Pancreas (tissue), 10 donors: ENCODE data around the gene DDX1. TPM values are rescaled to one million over a fixed set of nuclear protein-coding genes. Genes with fewer than 3 reads are reported as not detected.

Experiments
- ATAC-seq, 4 donors: fragments of 200-7000 bp; cut with Tn5 transposase; one replicate each; pipeline versions ENCODE4 v1.8.0 to v1.9.1; 2020; ENCODE audit warnings: mild to moderate bottlenecking in 4 of 4, moderate library complexity in 4 of 4
- DNase-seq, 6 donors: peaks; one replicate each; pipeline ENCODE4 v3.0.0-alpha.2; 2020
- FAIRE-seq: peaks from 2 replicates; lab custom pipeline; 2012; peaks lifted over from hg19 to GRCh38; lab: Jason Lieb, UNC
- H3K27ac ChIP-seq, 4 donors: fragments of 200-600 bp; sonication (generic); 1 replicate in 3 of 4; 2 replicates in 1 of 4; pipeline versions ENCODE4 v1.5.0 to v1.8.0; 2020
- H3K27me3 ChIP-seq, 4 donors: fragments of 200-600 bp; one replicate each; pipeline ENCODE4 v1.8.0; 2021
- H3K36me3 ChIP-seq, 3 donors: fragments of 200-600 bp; sonication (generic) in 1 of 3; one replicate each; pipeline versions ENCODE4 v1.5.0 to v1.8.0; 2020 to 2021
- H3K4me1 ChIP-seq, 3 donors: fragments of 200-600 bp; one replicate each; pipeline ENCODE4 v1.8.0; 2021
- H3K4me3 ChIP-seq, 4 donors: fragments of 200-600 bp; sonication (generic) in 2 of 4; one replicate each; pipeline versions ENCODE4 v1.5.0 to v1.8.0; 2020 to 2021
- H3K9me3 ChIP-seq, 4 donors: fragments of 200-600 bp; one replicate each; pipeline ENCODE4 v1.8.0; 2021
- WGBS, 2 donors: extraction: QIAGEN DNeasy Blood & Tissue Kit; methylation state at CpG; one replicate each; pipeline ENCODE4 v1.1.7; 2013; 5-methylcytosine and 5-hydroxymethylcytosine counted together
- intact Hi-C, 3 donors: fragments of 100-400 bp; cut with DNase I; formaldehyde crosslinking; loops; one replicate each; pipeline versions ENCODE4 v1.11.1 to v1.14.2; 2022
- polyA plus RNA-seq, 2 donors: library from polyadenylated mRNA; stranded (reverse); fragments of 200-250 nt; gene quantifications; one replicate each; pipeline ENCODE4 v1.2.3, GENCODE V29; 2013
- total RNA-seq, 6 donors: library from RNA; stranded (reverse); fragmentation: NEBNext Ultra II Directional in 4 of 6; extraction: Animal tissue kit (Norgen Biotek cat#: 25700) in 4 of 6; gene quantifications; one replicate each; pipeline versions ENCODE4 v1.2.1 to v1.2.4, GENCODE V29; 2021 to 2023
- TF ChIP-seq, protein P1 (sequence below), 4 donors: fragments of 200-600 bp; sonication (generic) in 3 of 4; IDR thresholded peaks; one replicate each; pipeline versions ENCODE4 v1.5.0 to v1.8.0; 2021; ENCODE audit warnings: antibody characterized with exemption in 4 of 4
- donor health status: healthy with polysubstance abuse.
- donor health status: DM: no; HTN: no; CAD: no; lungs with moderate emphysema.
- donor health status: DM: no; HTN: no; CAD: no.
- donor health status: control.
- donor health status: control.
- donor health status: Bipolar disorder and iron deficiency.
- donor health status: DM: yes; HTN: yes; CAD: no.
- donor health status: DM: no; HTN: no; CAD: no.
- donor health status: DM: no; HTN: no; CAD: no.
- donor health status: DM: yes; HTN: yes; CAD: no.

The DDX1 gene
- total and polyA plus RNA-seq, 8 donors: 25.5 to 55.1 (median 43.1) TPM

DNA sequence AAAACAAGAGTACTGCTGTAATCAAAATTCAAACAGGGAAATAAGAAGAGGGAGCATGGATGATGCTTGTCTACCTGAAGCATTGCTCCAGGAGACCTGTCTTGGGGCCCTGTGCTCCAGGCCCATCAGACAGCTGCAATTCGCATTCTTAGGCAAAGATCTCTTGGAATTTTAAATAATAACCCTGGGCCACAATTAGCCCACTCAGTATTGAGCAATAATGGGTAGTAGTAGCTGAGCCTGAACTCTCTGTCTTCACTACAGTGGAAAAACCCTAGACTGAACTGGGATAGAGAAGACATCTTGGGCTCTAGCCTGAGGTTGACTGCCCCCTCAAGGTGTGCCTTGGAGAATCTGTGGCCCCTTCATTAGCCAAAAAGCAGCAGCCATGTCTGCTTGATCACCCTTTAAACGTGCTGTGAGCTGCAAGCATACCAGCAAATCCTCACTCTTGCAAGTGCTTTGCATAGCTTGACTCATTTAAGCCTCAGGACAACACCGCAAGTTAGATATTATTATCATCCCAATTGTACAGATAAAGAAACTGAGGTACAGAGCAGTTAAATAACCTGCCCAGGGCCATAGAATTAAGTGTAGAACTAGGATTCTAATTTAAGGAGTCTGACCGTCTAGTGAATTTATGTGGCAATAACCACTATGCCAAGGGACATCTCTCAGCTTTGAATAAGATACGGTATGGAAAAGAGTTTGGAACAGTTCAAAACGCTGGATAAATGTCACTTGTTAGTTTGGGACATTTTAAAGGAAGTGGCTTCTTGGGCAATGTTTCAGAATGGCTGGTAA, 69.0 kb downstream of the DDX1 start:
- TF ChIP-seq, protein P1, sequence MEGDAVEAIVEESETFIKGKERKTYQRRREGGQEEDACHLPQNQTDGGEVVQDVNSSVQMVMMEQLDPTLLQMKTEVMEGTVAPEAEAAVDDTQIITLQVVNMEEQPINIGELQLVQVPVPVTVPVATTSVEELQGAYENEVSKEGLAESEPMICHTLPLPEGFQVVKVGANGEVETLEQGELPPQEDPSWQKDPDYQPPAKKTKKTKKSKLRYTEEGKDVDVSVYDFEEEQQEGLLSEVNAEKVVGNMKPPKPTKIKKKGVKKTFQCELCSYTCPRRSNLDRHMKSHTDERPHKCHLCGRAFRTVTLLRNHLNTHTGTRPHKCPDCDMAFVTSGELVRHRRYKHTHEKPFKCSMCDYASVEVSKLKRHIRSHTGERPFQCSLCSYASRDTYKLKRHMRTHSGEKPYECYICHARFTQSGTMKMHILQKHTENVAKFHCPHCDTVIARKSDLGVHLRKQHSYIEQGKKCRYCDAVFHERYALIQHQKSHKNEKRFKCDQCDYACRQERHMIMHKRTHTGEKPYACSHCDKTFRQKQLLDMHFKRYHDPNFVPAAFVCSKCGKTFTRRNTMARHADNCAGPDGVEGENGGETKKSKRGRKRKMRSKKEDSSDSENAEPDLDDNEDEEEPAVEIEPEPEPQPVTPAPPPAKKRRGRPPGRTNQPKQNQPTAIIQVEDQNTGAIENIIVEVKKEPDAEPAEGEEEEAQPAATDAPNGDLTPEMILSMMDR (IDR thresholded peaks at IDR 0.05): no peak
- 66 to 73% methylated on average over 6 of the region's 6 CpGs for whole genome bisulfite sequencing, 2 donors
- Histone ChIP-seq H3K9me3 (no peaks in the 10 kb centered on the region), H3K4me1 (no peaks in the 10 kb centered on the region), H3K36me3 (no peaks in the 10 kb centered on the region), H3K27ac (no peak overlapping the region), H3K4me3 (no peak overlapping the region), H3K27me3 (no peaks in the 10 kb centered on the region)
- no peak for FAIRE-seq
- ATAC-seq: no peak
- intact Hi-C loops: loop anchor here in 1 of 3 donors (5.0 kb wide), 1 partner anchor 92 kb away; no protein-coding TSS in a partner anchor
- no peak for DNase-seq

DNA sequence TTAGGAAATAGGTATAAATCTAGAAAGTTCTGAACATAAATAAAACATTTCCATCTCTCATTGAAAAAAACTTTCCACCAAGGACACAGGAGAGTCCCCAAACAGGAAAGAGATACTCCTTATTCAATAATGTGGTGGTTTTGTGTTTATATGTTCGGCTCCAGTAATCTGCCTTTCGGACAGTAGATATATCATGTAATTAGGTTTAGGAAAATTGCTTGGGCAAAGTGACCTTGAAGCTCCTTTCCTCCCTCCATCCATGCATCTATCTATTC, 69.6 kb downstream of the DDX1 start:
- Histone ChIP-seq H3K36me3 (no peaks in the 10 kb centered on the region), H3K9me3 (no peaks in the 10 kb centered on the region), H3K4me1 (no peaks in the 10 kb centered on the region), H3K4me3 (no peak overlapping the region), H3K27me3 (no peaks in the 10 kb centered on the region), H3K27ac (no peak overlapping the region)
- TF ChIP-seq, protein P1 (IDR thresholded peaks at IDR 0.05): no peak
- intact Hi-C loops: loop anchor here in 1 of 3 donors (5.0 kb wide), 1 partner anchor 91 kb away; no protein-coding TSS in a partner anchor
- FAIRE-seq: no peak
- no peak for DNase-seq
- no peak for ATAC-seq
- 61 to 75% methylated on average over 2 of the region's 2 CpGs for WGBS, 2 donors

DNA sequence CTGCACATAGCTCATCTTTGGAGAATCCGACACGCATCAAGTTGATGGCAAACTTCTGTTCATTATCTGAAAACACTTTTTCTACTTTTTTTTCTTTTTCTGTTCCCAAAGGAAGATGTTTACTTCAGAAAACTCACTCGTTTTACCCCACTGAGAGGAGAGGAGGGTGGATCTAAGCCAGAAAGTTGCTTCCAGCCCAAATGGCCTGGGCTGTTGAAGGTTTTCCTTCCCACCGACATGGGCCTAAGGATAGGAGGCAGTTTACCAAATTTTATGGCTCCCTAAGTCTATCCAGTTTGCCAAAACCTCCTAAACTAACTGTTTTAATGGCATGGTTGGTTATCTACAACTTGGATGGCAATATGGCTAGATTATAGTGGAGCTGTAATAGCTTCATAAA, 70.4 kb downstream of the DDX1 start:
- no peak for DNase-seq
- Histone ChIP-seq H3K4me1 (no peaks in the 10 kb centered on the region), H3K36me3 (no peaks in the 10 kb centered on the region), H3K4me3 (no peak overlapping the region), H3K9me3 (no peaks in the 10 kb centered on the region), H3K27me3 (no peaks in the 10 kb centered on the region), H3K27ac (no peak overlapping the region)
- WGBS, 2 donors: 51 to 59% methylated on average over 4 of the region's 4 CpGs
- TF ChIP-seq, protein P1 (IDR thresholded peaks at IDR 0.05): no peak
- intact Hi-C loops: loop anchor here in 1 of 3 donors (5.0 kb wide), 1 partner anchor 90 kb away; no protein-coding TSS in a partner anchor
- no peak for FAIRE-seq
- ATAC-seq: no peak

DNA sequence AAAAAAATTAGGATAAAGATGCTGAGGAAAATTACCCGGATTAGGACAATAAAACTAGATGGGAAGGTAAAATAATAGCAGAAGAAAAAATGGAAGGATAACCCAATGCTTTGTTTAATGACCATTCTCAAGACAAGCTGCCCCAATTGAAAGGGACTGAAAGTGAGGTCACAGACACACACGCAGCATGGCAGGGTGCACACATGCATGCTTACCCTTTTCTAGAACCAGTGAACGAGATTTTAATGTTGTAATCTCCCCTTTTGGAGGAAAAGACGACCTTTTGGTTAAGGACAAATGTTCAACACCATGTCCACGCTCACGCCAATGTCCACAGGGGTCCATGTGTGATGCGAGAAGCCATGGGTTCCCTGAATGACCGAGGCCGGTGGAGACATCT, 70.9 kb downstream of the DDX1 start:
- H3K4me3 ChIP-seq: no peak overlapping the region
- ATAC-seq: no peak
- no peaks in the 10 kb centered on the region for H3K4me1 ChIP-seq
- intact Hi-C loops: loop anchor here in 1 of 3 donors (5.0 kb wide), 1 partner anchor 90 kb away; no protein-coding TSS in a partner anchor
- 80 to 89% methylated on average over 9 of the region's 9 CpGs for WGBS, 2 donors
- H3K9me3 ChIP-seq: no peaks in the 10 kb centered on the region
- no peak for DNase-seq
- TF ChIP-seq, protein P1 (IDR thresholded peaks at IDR 0.05): no peak
- H3K27me3 ChIP-seq: no peaks in the 10 kb centered on the region
- H3K36me3 ChIP-seq: no peaks in the 10 kb centered on the region
- no peak overlapping the region for H3K27ac ChIP-seq
- no peak for FAIRE-seq

DNA sequence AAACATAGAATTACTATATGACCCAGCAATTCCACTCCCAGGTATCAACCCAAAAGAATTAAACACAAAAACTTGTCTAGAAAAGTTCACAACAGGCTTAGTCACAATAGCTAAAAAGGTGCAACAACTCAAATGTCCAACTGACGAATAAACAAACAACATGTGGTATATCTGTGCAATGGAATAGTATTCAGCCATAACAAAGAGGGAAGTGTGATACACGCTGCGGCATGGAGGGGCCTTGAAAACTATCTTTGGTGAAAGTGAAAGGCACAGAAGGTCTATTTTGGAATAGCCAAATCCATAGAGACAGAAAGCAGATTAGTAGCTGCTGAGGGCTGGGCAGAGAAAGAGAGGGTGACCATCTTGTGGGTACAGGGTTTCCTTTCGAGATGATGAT, 72.1 kb downstream of the DDX1 start:
- TF ChIP-seq, protein P1 (IDR thresholded peaks at IDR 0.05): no peak
- ATAC-seq (no peak), DNase-seq (no peak), FAIRE-seq (no peak)
- 78 to 97% methylated on average over 4 of the region's 4 CpGs for WGBS, 2 donors
- no peak overlapping the region for H3K27ac ChIP-seq
- no peaks in the 10 kb centered on the region for H3K4me1 ChIP-seq
- intact Hi-C loops: loop anchor here in 1 of 3 donors (5.0 kb wide), 1 partner anchor 88 kb away; no protein-coding TSS in a partner anchor
- no peaks in the 10 kb centered on the region for H3K9me3 ChIP-seq
- no peak overlapping the region for H3K4me3 ChIP-seq
- no peaks in the 10 kb centered on the region for H3K36me3 ChIP-seq
- no peaks in the 10 kb centered on the region for H3K27me3 ChIP-seq
